GM23248 (cell line): ENCODE results near the gene KIRREL1. TPM values are rescaled to one million over a fixed set of nuclear protein-coding genes. Genes with fewer than 3 reads are reported as not detected.
A peak's percentile ranks its signal among the peaks of the same experiment; 100 is the strongest.

Source experiments
- DNase-seq: peaks from one replicate; pipeline ENCODE4 v3.0.0-alpha.2; 2015
- H2AFZ ChIP-seq: fragments of 200-600 bp; sonication (generic); 2 replicates; pipeline ENCODE4 v1.6.1; 2016; ENCODE audit warnings: antibody characterized with exemption
- H3F3A ChIP-seq: fragments of 200-600 bp; sonication (generic); 2 replicates; pipeline ENCODE4 v1.6.1; 2016; ENCODE audit warnings: mild to moderate bottlenecking, antibody characterized with exemption, mixed run types; ENCODE audit not compliant: insufficient read depth
- H3K27ac ChIP-seq: fragments of 200-600 bp; sonication (generic); 2 replicates; pipeline ENCODE4 v1.5.1; 2016; ENCODE audit warnings: mild to moderate bottlenecking
- H3K27me3 ChIP-seq: fragments of 200-600 bp; sonication (generic); replicated peaks from 2 replicates; pipeline ENCODE4 v1.6.1; 2016; ENCODE audit warnings: mild to moderate bottlenecking; ENCODE audit not compliant: insufficient read depth
- H3K36me3 ChIP-seq: fragments of 200-600 bp; sonication (generic); 2 replicates; pipeline ENCODE4 v1.6.1; 2016; ENCODE audit warnings: low read depth, mild to moderate bottlenecking
- H3K4me1 ChIP-seq: fragments of 200-600 bp; sonication (generic); 2 replicates; pipeline ENCODE4 v1.6.1; 2016; ENCODE audit warnings: mild to moderate bottlenecking; ENCODE audit not compliant: insufficient read depth
- H3K4me2 ChIP-seq: fragments of 200-600 bp; sonication (generic); one replicate; pipeline ENCODE4 v1.6.1; 2016; ENCODE audit warnings: mild to moderate bottlenecking; ENCODE audit not compliant: unreplicated experiment
- H3K4me3 ChIP-seq: fragments of 200-600 bp; sonication (generic); 2 replicates; pipeline ENCODE4 v1.5.1; 2016; ENCODE audit warnings: mild to moderate bottlenecking
- H3K79me2 ChIP-seq: fragments of 200-600 bp; sonication (generic); 2 replicates; pipeline ENCODE4 v1.6.1; 2016; ENCODE audit warnings: mild to moderate bottlenecking; ENCODE audit not compliant: insufficient read depth
- H3K9ac ChIP-seq: fragments of 200-600 bp; sonication (generic); 2 replicates; pipeline ENCODE4 v1.6.1; 2016; ENCODE audit warnings: mild to moderate bottlenecking
- H3K9me2 ChIP-seq: fragments of 200-600 bp; sonication (generic); 2 replicates; pipeline ENCODE4 v1.6.1; 2016; ENCODE audit warnings: mixed run types, mild to moderate bottlenecking, moderate library complexity; ENCODE audit not compliant: insufficient read depth
- H3K9me3 ChIP-seq: fragments of 200-600 bp; sonication (generic); one replicate; pipeline ENCODE4 v1.6.1; 2017; ENCODE audit warnings: low read depth
- H4K20me1 ChIP-seq: fragments of 200-600 bp; sonication (generic); 2 replicates; pipeline ENCODE4 v1.6.0; 2016; ENCODE audit not compliant: insufficient read depth
- EZH2 ChIP-seq: fragments of 200-600 bp; sonication (generic); IDR thresholded peaks from 2 replicates; pipeline ENCODE4 v1.6.1; 2018; ENCODE audit warnings: antibody characterized with exemption, mild to moderate bottlenecking; ENCODE audit not compliant: insufficient read depth, poor library complexity, severe bottlenecking
- EZH2phosphoT487 ChIP-seq: fragments of 200-600 bp; sonication (generic); IDR thresholded peaks from 2 replicates; pipeline ENCODE4 v1.6.1; 2018; ENCODE audit warnings: antibody characterized with exemption, moderate library complexity, mild to moderate bottlenecking, low read depth; ENCODE audit not compliant: insufficient read depth
- WGBS, 2 experiments: methylation state at CpG; one replicate each; pipeline ENCODE4 v1.1.6; 2015 to 2017; ENCODE audit warnings: low lambda C conversion rate in 2 of 2, low coverage in 1 of 2; ENCODE audit errors: missing lambda C conversion rate in 2 of 2; 5-methylcytosine and 5-hydroxymethylcytosine counted together
- in situ Hi-C: fragments of 300-500 bp; cut with MboI; formaldehyde crosslinking; loops from 2 replicates; pipeline ENCODE4 v1.15.0; 2020
- polyA plus RNA-seq: library from polyadenylated mRNA; unstranded; fragments of >200 nt; fragmentation: Nextera tagmentation; extraction: Ambion mirVana; gene quantifications from 2 replicates; pipeline ENCODE4 v1.2.1, GENCODE V29; 2016
- total RNA-seq: library from RNA; depleted of rRNA; stranded (reverse); fragments of >200 nt; shearing (Covaris generic); gene quantifications from 2 replicates; pipeline ENCODE4 v1.2.3, GENCODE V29; 2014

KIRREL1 gene
- total and polyA plus RNA-seq, 2 experiments from 2014 or later, result 33.7 to 108 TPM

GRCh38 chr1:158008630-158009029 lies 15.2 kb downstream of the KIRREL1 start:
- Histone ChIP-seq H3K36me3 (no peaks in the 10 kb centered on the region), H3K4me1 (peaks cover 90% of the 10 kb centered on the region), H3K27ac (peak overlapping the region; percentile 89), H2AFZ (no peak overlapping the region), H3K79me2 (peaks cover 89% of the 10 kb centered on the region), H3K9me3 (no peaks in the 10 kb centered on the region), H3F3A (peaks cover 56% of the 10 kb centered on the region), H3K9me2 (no peaks in the 10 kb centered on the region), H3K4me2 (peak overlapping the region; percentile 81), H4K20me1 (no peaks in the 10 kb centered on the region), H3K9ac (0 out of 2 replicates have a peak overlapping the region, but pooled peaks have one; percentile 72), H3K27me3 (no peaks in the 10 kb centered on the region), H3K4me3 (no peak overlapping the region)
- WGBS, 2 experiments, result 37 to 41% methylated on average over 6 of the region's 6 CpGs
- in situ Hi-C loops, result no loop called here
- TF ChIP-seq EZH2 (no peak), EZH2phosphoT487 (no peak)
- DNase-seq, result peak; percentile 47

- in situ Hi-C loops, result no loop called here
- H3K27ac ChIP-seq, result peak overlapping the region; percentile 89
- H3K4me1 ChIP-seq, result peaks cover 84% of the 10 kb centered on the region
- H3K36me3 ChIP-seq, result no peaks in the 10 kb centered on the region
- 0 out of 2 replicates have a peak overlapping the region, but pooled peaks have one; percentile 8 for H2AFZ ChIP-seq
- no peak for TF ChIP-seq EZH2phosphoT487
- no peak for TF ChIP-seq EZH2
- no peaks in the 10 kb centered on the region for H3K9me2 ChIP-seq
- peaks cover 89% of the 10 kb centered on the region for H3K79me2 ChIP-seq
- H3K4me2 ChIP-seq, result peak overlapping the region; percentile 81
- H3K9me3 ChIP-seq, result no peaks in the 10 kb centered on the region
- peak; percentile 60 for DNase-seq
- H3K9ac ChIP-seq, result peak overlapping the region; percentile 72
- H3F3A ChIP-seq, result peaks cover 44% of the 10 kb centered on the region
- H4K20me1 ChIP-seq, result no peaks in the 10 kb centered on the region
- H3K27me3 ChIP-seq, result no peaks in the 10 kb centered on the region
- no peak overlapping the region; the same call in 1 of the 2 replicates for H3K4me3 ChIP-seq
- 0 to 20% methylated on average over 1 to 5 of the region's 5 CpGs for WGBS, 2 experiments
Measured at GRCh38 chr1:158011714-158012113, 18.3 kb downstream of the KIRREL1 start.

GRCh38 chr1:158013840-158014730 lies 20.6 kb downstream of the KIRREL1 start:
- Histone ChIP-seq H3K9ac (no peak overlapping the region), H2AFZ (no peak overlapping the region), H3K79me2 (peaks cover 89% of the 10 kb centered on the region), H4K20me1 (no peaks in the 10 kb centered on the region), H3K4me2 (no peak overlapping the region), H3K4me3 (no peak overlapping the region), H3K9me2 (no peaks in the 10 kb centered on the region), H3K36me3 (no peaks in the 10 kb centered on the region), H3F3A (peaks cover 63% of the 10 kb centered on the region), H3K9me3 (no peaks in the 10 kb centered on the region), H3K27ac (0 out of 2 replicates have a peak overlapping the region, but pooled peaks have one; percentile 10), H3K27me3 (no peaks in the 10 kb centered on the region), H3K4me1 (peaks cover 86% of the 10 kb centered on the region)
- 72 to 73% methylated on average over 12 of the region's 12 CpGs for WGBS, 2 experiments
- in situ Hi-C loops, result no loop called here
- no peak for TF ChIP-seq EZH2phosphoT487
- no peak for TF ChIP-seq EZH2
- peak; percentile 53 for DNase-seq

DNA sequence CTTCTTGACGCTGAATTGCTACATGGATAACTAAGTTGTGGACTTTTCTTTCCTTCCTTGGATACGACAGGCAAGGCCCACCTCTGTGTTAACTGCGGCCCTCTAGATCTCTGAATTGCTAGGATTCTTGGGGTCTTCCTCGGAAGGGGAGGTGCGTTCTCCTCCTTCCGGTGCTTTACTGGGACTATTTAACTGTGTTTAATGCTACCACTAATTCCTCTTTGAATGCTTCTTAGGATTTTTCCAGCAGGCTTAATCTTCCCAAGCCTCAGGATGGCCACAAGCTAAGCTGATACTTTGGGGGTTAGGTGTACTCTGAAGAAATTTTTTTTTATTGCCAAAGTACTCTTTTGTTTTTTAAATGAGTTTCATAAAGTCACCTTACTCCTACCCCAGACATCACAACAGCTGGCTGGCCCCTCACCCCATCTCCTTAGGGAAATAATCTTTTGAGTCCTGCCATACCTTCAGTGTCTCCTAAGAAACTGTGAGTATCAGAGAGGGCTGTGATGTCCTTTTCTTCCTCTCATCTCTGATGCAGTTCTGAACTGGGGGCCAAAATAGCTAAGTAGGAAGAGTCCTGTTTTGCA lies 21.4 kb downstream of the KIRREL1 start:
- H3K4me2 ChIP-seq, result no peak overlapping the region
- H3K4me1 ChIP-seq, result peaks cover 85% of the 10 kb centered on the region

More for the DNA sequence above, 21.4 kb downstream of the KIRREL1 start:
- H3K79me2 ChIP-seq, result peaks cover 81% of the 10 kb centered on the region
- no peak overlapping the region for H3K9ac ChIP-seq
- H4K20me1 ChIP-seq, result no peaks in the 10 kb centered on the region
- no peaks in the 10 kb centered on the region for H3K9me2 ChIP-seq
- in situ Hi-C loops, result no loop called here
- H3K27me3 ChIP-seq, result no peaks in the 10 kb centered on the region
- no peak for DNase-seq
- no peak overlapping the region for H3K4me3 ChIP-seq
- H2AFZ ChIP-seq, result no peak overlapping the region
- no peak overlapping the region for H3K27ac ChIP-seq
- WGBS, 2 experiments, result 88 to 96% methylated on average over 5 to 6 of the region's 6 CpGs
- H3K9me3 ChIP-seq, result no peaks in the 10 kb centered on the region
- H3K36me3 ChIP-seq, result no peaks in the 10 kb centered on the region
- TF ChIP-seq EZH2 (no peak), EZH2phosphoT487 (no peak)
- peaks cover 62% of the 10 kb centered on the region for H3F3A ChIP-seq
